Activated CD8-positive, alpha-beta T cell treated with anti-CD3 and anti-CD28 coated beads for 36 hours (primary cell): ENCODE measurements around the gene CWC27. TPM values are rescaled to one million over a fixed set of nuclear protein-coding genes. Genes with fewer than 3 reads are reported as not detected.

ENCODE experiments used
- ATAC-seq: fragments of 200-7000 bp; cut with Tn5 transposase; one replicate; pipeline ENCODE4 v1.10.0; 2021; ENCODE audit warnings: mild to moderate bottlenecking, moderate library complexity
- CTCF ChIA-PET: fragments of 350-600 bp; sonication (Branson Sonifier 250); formaldehyde crosslinking; loops from one replicate; lab custom pipeline; 2021; ENCODE audit warnings: antibody characterized with exemption; lab: Charles Lee
- POLR2A ChIA-PET: fragments of 350-600 bp; sonication (Branson Sonifier 250); formaldehyde crosslinking; loops from one replicate; lab custom pipeline; 2021; ENCODE audit warnings: antibody characterized with exemption; lab: Charles Lee
- DNase-seq: peaks from one replicate; pipeline ENCODE4 v3.0.0-alpha.2; 2020
- H3K27ac Mint-ChIP-seq: one replicate; pipeline ENCODE4 v1.8.0; 2021; ENCODE audit warnings: mild to moderate bottlenecking, mixed read lengths
- H3K27me3 Mint-ChIP-seq: one replicate; pipeline ENCODE4 v1.8.0; 2021; ENCODE audit warnings: mixed read lengths
- H3K36me3 Mint-ChIP-seq: one replicate; pipeline ENCODE4 v1.8.0; 2021; ENCODE audit warnings: low read depth, mixed read lengths
- H3K4me1 Mint-ChIP-seq: one replicate; pipeline ENCODE4 v1.8.0; 2021; ENCODE audit warnings: low read depth, mixed read lengths
- H3K4me3 Mint-ChIP-seq: one replicate; pipeline ENCODE4 v1.8.0; 2021; ENCODE audit warnings: mild to moderate bottlenecking, moderate library complexity, mixed read lengths
- H3K9me3 Mint-ChIP-seq: one replicate; pipeline ENCODE4 v1.8.0; 2021; ENCODE audit warnings: mixed read lengths
- CTCF ChIP-seq: fragments of 200-600 bp; IDR thresholded peaks from one replicate; pipeline ENCODE4 v1.8.0; 2022; ENCODE audit warnings: antibody characterized with exemption, mild to moderate bottlenecking
- intact Hi-C: fragments of 100-400 bp; cut with micrococcal nuclease; formaldehyde crosslinking; loops from one replicate; pipeline ENCODE4 v1.10.0; 2022
- total RNA-seq, 2 experiments: library from RNA; stranded (reverse); gene quantifications; one replicate each; pipeline ENCODE4 v1.2.3, GENCODE V29; 2021

CWC27 gene
- total RNA-seq, 2 experiments from 2014 or later = 32.3 to 38.1 TPM

DNA sequence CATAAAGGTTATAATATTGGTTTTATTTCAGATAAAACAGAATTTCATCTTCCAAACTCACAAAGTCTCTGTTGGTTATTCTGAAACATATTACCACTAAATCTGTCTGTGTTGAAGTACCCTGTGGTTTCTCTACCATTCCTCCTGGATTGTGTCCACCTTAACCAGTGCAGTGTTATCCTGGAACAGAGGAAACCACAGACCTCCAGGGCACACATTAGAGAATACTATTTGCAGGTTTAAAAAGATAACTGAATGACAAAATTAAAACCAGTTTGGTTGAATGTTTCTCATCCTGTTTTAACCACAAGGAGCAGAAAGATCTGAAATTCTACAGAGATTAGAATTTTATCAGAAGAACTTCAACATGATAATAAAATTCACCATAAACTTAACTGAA, 251.8 kb downstream of the CWC27 start:
- Mint-ChIP-seq H3K27me3 (no peaks in the 10 kb centered on the region), H3K9me3 (no peaks in the 10 kb centered on the region), H3K36me3 (peaks cover 5% of the 10 kb centered on the region), H3K27ac (no peak overlapping the region), H3K4me3 (no peak overlapping the region), H3K4me1 (peaks cover 19% of the 10 kb centered on the region)
- POLR2A ChIA-PET = interaction anchor here (0.9 kb wide), 1 partner anchor 15 kb away, joined by 3 read pairs; no protein-coding TSS in a partner anchor
- TF ChIP-seq CTCF = no peak
- ATAC-seq (no peak), DNase-seq (no peak)
- CTCF ChIA-PET = no interaction called here
- intact Hi-C loops = no loop called here

DNA sequence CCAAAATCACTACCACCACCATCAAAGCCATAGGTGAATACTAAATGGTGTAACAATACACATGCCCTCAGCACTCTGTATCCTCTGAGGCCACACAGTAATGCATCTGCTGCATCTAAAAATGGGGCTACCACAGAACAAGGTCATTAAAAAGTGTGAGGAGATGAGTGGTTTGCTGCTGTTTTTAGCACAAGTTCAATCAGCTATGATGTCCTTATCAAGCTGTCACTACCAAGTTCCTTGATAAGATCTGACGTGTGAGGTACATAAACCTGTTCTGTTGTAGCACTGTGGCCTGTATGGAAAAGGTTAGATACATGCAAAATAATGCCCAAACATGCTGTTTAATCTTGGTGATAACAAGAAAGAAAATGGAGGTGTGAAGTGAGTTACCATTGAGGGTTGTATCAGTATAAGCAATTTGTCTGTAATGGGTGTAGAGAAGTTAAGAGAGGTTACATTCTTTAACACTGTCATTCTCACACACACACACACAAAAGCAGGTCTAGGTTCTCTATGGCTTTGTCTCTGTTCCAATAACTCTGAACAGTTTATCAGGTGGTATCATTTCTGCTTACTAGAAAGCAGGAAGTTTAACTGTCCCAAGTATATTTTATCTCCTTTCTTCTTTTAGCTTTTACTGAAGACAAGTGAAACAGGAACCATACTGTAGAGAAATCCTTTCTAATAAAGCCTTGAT, 252.9 kb downstream of the CWC27 start:
- intact Hi-C loops = no loop called here
- ATAC-seq = peak; percentile 79
- Mint-ChIP-seq H3K36me3 (peaks cover 5% of the 10 kb centered on the region), H3K27me3 (no peaks in the 10 kb centered on the region), H3K9me3 (no peaks in the 10 kb centered on the region), H3K4me3 (no peak overlapping the region), H3K27ac (peak overlapping the region; percentile 43), H3K4me1 (peaks cover 22% of the 10 kb centered on the region)
- POLR2A ChIA-PET = interaction anchor here (0.9 kb wide), 1 partner anchor 13 kb away, joined by 3 read pairs; no protein-coding TSS in a partner anchor
- no peak for DNase-seq
- TF ChIP-seq CTCF = no peak
- CTCF ChIA-PET = interaction anchor here (0.6 kb wide), 1 partner anchor 514 kb away, joined by 3 read pairs; no protein-coding TSS in a partner anchor

GRCh38 chr5:65022932-65023331, 254.2 kb downstream of the CWC27 start:
- CTCF ChIA-PET = no interaction called here
- Mint-ChIP-seq H3K27me3 (no peaks in the 10 kb centered on the region), H3K4me1 (peaks cover 29% of the 10 kb centered on the region), H3K36me3 (peaks cover 5% of the 10 kb centered on the region), H3K4me3 (no peak overlapping the region), H3K9me3 (no peaks in the 10 kb centered on the region), H3K27ac (no peak overlapping the region)
- intact Hi-C loops = no loop called here
- POLR2A ChIA-PET = no interaction called here
- no peak for ATAC-seq
- DNase-seq = no peak
- TF ChIP-seq CTCF = no peak

GRCh38 chr5:65024681-65025080, 256.0 kb downstream of the CWC27 start:
- Mint-ChIP-seq H3K27me3 (no peaks in the 10 kb centered on the region), H3K27ac (no peak overlapping the region), H3K9me3 (no peaks in the 10 kb centered on the region), H3K4me3 (no peak overlapping the region), H3K36me3 (peaks cover 1% of the 10 kb centered on the region), H3K4me1 (peaks cover 27% of the 10 kb centered on the region)
- ChIA-PET CTCF (no interaction called here), POLR2A (no interaction called here)
- TF ChIP-seq CTCF = no peak
- intact Hi-C loops = no loop called here
- ATAC-seq (no peak), DNase-seq (no peak)

DNA sequence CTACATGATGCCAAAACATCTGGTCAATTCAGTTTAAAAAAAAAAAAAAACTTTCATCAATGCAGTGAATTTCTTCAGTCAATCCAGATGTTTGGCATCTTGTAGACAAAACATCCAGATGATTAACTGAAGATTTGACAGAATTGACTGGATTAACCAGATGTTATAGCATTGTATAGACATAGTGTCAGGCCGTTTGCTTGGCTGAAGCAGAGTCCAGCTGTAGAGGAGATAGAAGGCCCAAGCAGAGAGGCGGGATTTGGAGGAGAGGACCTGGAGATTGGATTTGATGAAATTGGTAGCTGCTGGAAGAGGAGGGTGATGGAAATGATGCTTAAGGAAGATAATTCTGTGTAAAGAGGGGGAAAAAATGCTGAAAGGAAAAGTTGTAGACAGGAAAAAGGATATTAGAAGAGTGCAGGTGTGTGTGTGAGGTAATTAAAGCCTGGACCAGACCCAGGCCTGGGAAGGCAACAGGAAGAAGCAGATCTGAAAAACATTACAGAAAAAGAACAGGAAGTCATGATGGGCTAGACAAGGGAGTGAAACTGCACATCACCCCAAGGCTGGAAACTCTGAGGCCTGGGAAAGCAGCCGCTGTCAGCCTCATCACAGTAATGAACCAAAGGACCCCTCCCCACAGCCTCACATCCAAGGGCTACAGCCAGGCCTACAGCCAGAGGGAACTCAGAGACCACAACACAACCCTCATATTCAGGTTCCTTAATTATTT, 258.3 kb downstream of the CWC27 start:
- H3K36me3 Mint-ChIP-seq = no peaks in the 10 kb centered on the region
- DNase-seq (peak; percentile 42), ATAC-seq (peak; percentile 68)
- peaks cover 10% of the 10 kb centered on the region for H3K4me1 Mint-ChIP-seq
- H3K9me3 Mint-ChIP-seq = no peaks in the 10 kb centered on the region
- no peak for TF ChIP-seq CTCF
- H3K27me3 Mint-ChIP-seq = no peaks in the 10 kb centered on the region
- ChIA-PET POLR2A (interaction anchor here (0.8 kb wide), 1 partner anchor 8 kb away, joined by 4 read pairs; no protein-coding TSS in a partner anchor), CTCF (no interaction called here)
- H3K27ac Mint-ChIP-seq = peak overlapping the region; percentile 59
- intact Hi-C loops = no loop called here
- no peak overlapping the region for H3K4me3 Mint-ChIP-seq
